H1 (cell line): ENCODE results near the gene VWA5A. TPM values are rescaled to one million over a fixed set of nuclear protein-coding genes. Genes with fewer than 3 reads are reported as not detected.

Source experiments
- CTCF ChIA-PET: fragments of 300-600 bp; sonication (Branson Sonifier 250); formaldehyde crosslinking; loops from one replicate; lab custom pipeline; 2021; ENCODE audit not compliant: partially characterized antibody; lab: Charles Lee
- POLR2A ChIA-PET: fragments of 300-600 bp; sonication (Branson Sonifier 250); formaldehyde crosslinking; loops from one replicate; lab custom pipeline; 2021; ENCODE audit warnings: inconsistent platforms; ENCODE audit not compliant: partially characterized antibody; lab: Charles Lee
- DNase-seq, 2 experiments: peaks; one replicate each; pipeline versions ENCODE4 v3.0.0 to v3.0.0-alpha.2; 2010 to 2022; ENCODE audit warnings: low spot score in 2 of 2, low read depth in 1 of 2, mixed read lengths in 1 of 2
- FAIRE-seq: peaks from 2 replicates; lab custom pipeline; 2011; peaks lifted over from hg19 to GRCh38; lab: Jason Lieb, UNC
- H2AFZ ChIP-seq: 2 replicates; pipeline ENCODE4 v1.8.1; 2012; ENCODE audit warnings: low read length, inconsistent platforms
- H2AK5ac ChIP-seq: 2 replicates; pipeline ENCODE4 v1.6.1; 2013; ENCODE audit warnings: low read depth, low read length
- H2BK120ac ChIP-seq: replicated peaks from 2 replicates; pipeline ENCODE3; 2013; ENCODE audit warnings: low read depth, low read length, inconsistent platforms
- H2BK12ac ChIP-seq: 2 replicates; pipeline ENCODE4 v1.6.1; 2013; ENCODE audit warnings: low read depth, low read length
- H2BK15ac ChIP-seq: 2 replicates; pipeline ENCODE4 v1.6.1; 2013; ENCODE audit warnings: low read length
- H2BK20ac ChIP-seq: 2 replicates; pipeline ENCODE4 v1.6.1; 2013; ENCODE audit warnings: low read length
- H2BK5ac ChIP-seq: 2 replicates; pipeline ENCODE4 v1.6.1; 2013; ENCODE audit warnings: low read depth, low read length
- H3K14ac ChIP-seq: 2 replicates; pipeline ENCODE4 v1.6.1; 2013; ENCODE audit warnings: inconsistent platforms; ENCODE audit not compliant: insufficient read length
- H3K18ac ChIP-seq: 2 replicates; pipeline ENCODE4 v1.6.1; 2013; ENCODE audit warnings: low read length; ENCODE audit errors: extremely low read depth
- H3K23ac ChIP-seq: 2 replicates; pipeline ENCODE4 v1.6.1; 2013; ENCODE audit warnings: inconsistent platforms; ENCODE audit not compliant: insufficient read length
- H3K23me2 ChIP-seq: 2 replicates; pipeline ENCODE4 v1.6.1; 2013; ENCODE audit warnings: low read depth, low read length
- H3K27ac ChIP-seq: 2 replicates; pipeline ENCODE4 v1.6.1; 2011; ENCODE audit warnings: low read depth, low read length, inconsistent platforms
- H3K27me3 ChIP-seq, 4 experiments: replicated peaks in 1 of 4; 1 replicate in 1 of 4; 2 replicates in 3 of 4; pipeline versions ENCODE4 v1.6.1 to v1.8.1; 2011 to 2013; ENCODE audit warnings: low read length in 3 of 4, mild to moderate bottlenecking in 3 of 4, inconsistent platforms in 2 of 4, mixed read lengths in 2 of 4, moderate library complexity in 1 of 4; ENCODE audit not compliant: control insufficient read depth in 3 of 4, insufficient read depth in 3 of 4; ENCODE audit errors: extremely low read depth in 1 of 4
- H3K36me3 ChIP-seq, 4 experiments: 2 replicates each; pipeline versions ENCODE4 v1.6.1 to v1.8.1; 2011 to 2013; ENCODE audit warnings: mild to moderate bottlenecking in 4 of 4, low read length in 3 of 4, moderate library complexity in 2 of 4, control low read depth in 1 of 4, inconsistent platforms in 1 of 4; ENCODE audit not compliant: insufficient read depth in 4 of 4, control insufficient read depth in 2 of 4
- H3K4ac ChIP-seq: replicated peaks from 2 replicates; pipeline ENCODE3; 2013; ENCODE audit warnings: low read length, low read depth, mixed read lengths, inconsistent platforms; ENCODE audit not compliant: insufficient read length
- H3K4me1 ChIP-seq, 4 experiments: replicated peaks in 1 of 4; 1 replicate in 1 of 4; 2 replicates in 3 of 4; pipeline versions ENCODE4 v1.6.1 to v1.8.1; 2011 to 2013; ENCODE audit warnings: low read length in 3 of 4, inconsistent platforms in 2 of 4, mixed read lengths in 1 of 4; ENCODE audit not compliant: insufficient read depth in 4 of 4, control insufficient read depth in 3 of 4
- H3K4me2 ChIP-seq, 2 experiments: 2 replicates each; pipeline versions ENCODE4 v1.6.1 to v1.8.1; 2011 to 2013; ENCODE audit warnings: low read depth in 2 of 2, low read length in 2 of 2, control low read depth in 1 of 2, inconsistent platforms in 1 of 2, mild to moderate bottlenecking in 1 of 2; ENCODE audit not compliant: insufficient read depth in 1 of 2
- H3K4me3 ChIP-seq, 4 experiments: fragments of 200-600, 300-600 bp in 1 of 4; sonication (generic), shearing (Covaris generic), sonication (Bioruptor Twin) in 1 of 4; 2 replicates each; pipeline versions ENCODE4 v1.5.1 to v1.8.1; 2011 to 2016; ENCODE audit warnings: low read length in 4 of 4, low read depth in 3 of 4, control low read depth in 2 of 4, inconsistent platforms in 2 of 4, mild to moderate bottlenecking in 2 of 4, mixed read lengths in 1 of 4, moderate library complexity in 1 of 4; ENCODE audit not compliant: insufficient read depth in 2 of 4; ENCODE audit errors: extremely low read depth in 1 of 4
- H3K56ac ChIP-seq: replicated peaks from 2 replicates; pipeline ENCODE3; 2013; ENCODE audit warnings: low read depth, mild to moderate bottlenecking, mixed read lengths, low read length, inconsistent platforms; ENCODE audit not compliant: insufficient read length
- H3K79me1 ChIP-seq: 2 replicates; pipeline ENCODE4 v1.6.1; 2013; ENCODE audit warnings: low read depth, low read length, control low read depth
- H3K79me2 ChIP-seq, 2 experiments: 2 replicates each; pipeline versions ENCODE4 v1.6.1 to v1.8.1; 2012 to 2013; ENCODE audit warnings: low read length in 2 of 2, mild to moderate bottlenecking in 2 of 2, inconsistent platforms in 1 of 2; ENCODE audit not compliant: insufficient read depth in 2 of 2, control insufficient read depth in 1 of 2
- H3K9ac ChIP-seq, 4 experiments: replicated peaks in 1 of 4; 1 replicate in 1 of 4; 2 replicates in 3 of 4; pipeline versions ENCODE4 v1.6.1 to v1.8.1; 2011 to 2013; ENCODE audit warnings: low read depth in 3 of 4, low read length in 3 of 4, control low read depth in 2 of 4, mild to moderate bottlenecking in 2 of 4, moderate library complexity in 2 of 4, inconsistent platforms in 1 of 4; ENCODE audit errors: extremely low read depth in 1 of 4
- H3K9me3 ChIP-seq, 2 experiments: 2 replicates each; pipeline versions ENCODE4 v1.6.1 to v1.8.1; 2012 to 2013; ENCODE audit warnings: mild to moderate bottlenecking in 2 of 2, moderate library complexity in 2 of 2, control low read depth in 1 of 2, inconsistent platforms in 1 of 2, low read depth in 1 of 2, low read length in 1 of 2, mixed read lengths in 1 of 2; ENCODE audit not compliant: insufficient read depth in 2 of 2
- H4K20me1 ChIP-seq, 2 experiments: replicated peaks in 1 of 2; 2 replicates each; pipeline versions ENCODE3 to v1.8.1; 2011 to 2013; ENCODE audit warnings: inconsistent platforms in 2 of 2, low read length in 2 of 2, mild to moderate bottlenecking in 1 of 2; ENCODE audit not compliant: insufficient read depth in 2 of 2, control insufficient read depth in 1 of 2
- H4K5ac ChIP-seq: 2 replicates; pipeline ENCODE4 v1.6.1; 2013; ENCODE audit warnings: low read length, low read depth, mixed read lengths, inconsistent platforms; ENCODE audit not compliant: insufficient read length
- H4K8ac ChIP-seq: 2 replicates; pipeline ENCODE4 v1.8.0; 2013; ENCODE audit warnings: mild to moderate bottlenecking, moderate library complexity, low read length, inconsistent platforms; ENCODE audit not compliant: insufficient read depth; ENCODE audit errors: extremely low read depth
- H4K91ac ChIP-seq: replicated peaks from 2 replicates; pipeline ENCODE3; 2013; ENCODE audit warnings: low read length, mixed read lengths, inconsistent platforms; ENCODE audit not compliant: insufficient read length
- BACH1 ChIP-seq: IDR thresholded peaks from 2 replicates; pipeline ENCODE4 v1.6.1; 2012; ENCODE audit warnings: low read length, improper control_type of control experiment
- CBX8 ChIP-seq: fragments of 300-800, 300-1000 bp; sonication (generic); IDR thresholded peaks from 2 replicates; pipeline ENCODE4 v1.7.1; 2016; ENCODE audit warnings: low read depth, low read length, borderline replicate concordance
- CHD2 ChIP-seq: IDR thresholded peaks from 2 replicates; pipeline ENCODE4 v1.6.1; 2012; ENCODE audit warnings: low read length, improper control_type of control experiment
- WGBS, 2 experiments: shearing (Covaris generic) in 1 of 2; methylation state at CpG; one replicate each; pipeline versions ENCODE4 v1.1.6 to v1.1.7; 2013 to 2015; ENCODE audit warnings: low lambda C conversion rate in 2 of 2, mixed read lengths in 2 of 2, inconsistent platforms in 1 of 2, low coverage in 1 of 2, missing lambda C conversion rate in 1 of 2; ENCODE audit not compliant: insufficient replicate concordance in 2 of 2, insufficient coverage in 1 of 2, insufficient read length in 1 of 2; ENCODE audit errors: extremely low coverage in 1 of 2, missing lambda C conversion rate in 1 of 2; 5-methylcytosine and 5-hydroxymethylcytosine counted together
- polyA plus RNA-seq, 7 experiments: library from polyadenylated mRNA; depleted of rRNA in 3 of 7; stranded (reverse) in 5 of 7; unstranded in 2 of 7; fragments of >200 nt in 5 of 7; fragments of 200-250 nt in 2 of 7; gene quantifications; 1 replicate in 5 of 7; 2 replicates in 1 of 7; 4 replicates in 1 of 7; pipeline versions ENCODE4 v1.2.1 to v1.2.3, GENCODE V29; 2011 to 2013; ENCODE audit warnings: missing spikeins in 2 of 7, mixed read lengths in 2 of 7
- total RNA-seq: library from RNA; stranded (reverse); fragmentation: NEBNext Ultra II Directional; extraction: Animal tissue kit (Norgen Biotek cat#: 25700); gene quantifications from 2 replicates; pipeline ENCODE4 v1.2.1, GENCODE V29; 2021

The VWA5A gene
- total and polyA plus RNA-seq, 2 of the 8 experiments (the other 6 are each of a cell fraction or from before 2014, with no cell fraction given): 12.5 to 20.4 TPM

- CTCF ChIA-PET: interaction anchor here (0.7 to 1.1 kb wide), 2 partner anchors 9 to 200 kb away, joined by 3 to 4 read pairs; no protein-coding TSS in a partner anchor
- no peak overlapping the region for H3K56ac ChIP-seq
- H2AK5ac ChIP-seq: no peak overlapping the region
- no peak overlapping the region for H2BK5ac ChIP-seq
- H2BK15ac ChIP-seq: no peak overlapping the region
- H3K18ac ChIP-seq: no peak overlapping the region
- TF ChIP-seq BACH1 (no peak), CHD2 (no peak), CBX8 (no peak)
- no peaks in the 10 kb centered on the region for H3K9me3 ChIP-seq
- H3K4me3 ChIP-seq: no peak overlapping the region
- no peaks in the 10 kb centered on the region for H3K79me2 ChIP-seq
- no peak overlapping the region for H3K23ac ChIP-seq
- H3K4me2 ChIP-seq: no peak overlapping the region
- WGBS, 2 experiments: 100% methylated on average over 1 of the region's 1 CpG; no CpG with 5 or more reads in 1 of the 2 experiments
- no peaks in the 10 kb centered on the region for H3K36me3 ChIP-seq
- no peak overlapping the region for H3K4ac ChIP-seq
- H2BK12ac ChIP-seq: no peak overlapping the region
- no peak overlapping the region for H3K27ac ChIP-seq
- no peaks in the 10 kb centered on the region for H4K20me1 ChIP-seq
- no peak overlapping the region for H3K14ac ChIP-seq
- peaks cover 0 to 3% (median 0%) of the 10 kb centered on the region in 4 experiments; a peak in 1 of 7 replicates for H3K4me1 ChIP-seq
- no peak overlapping the region for H3K9ac ChIP-seq
- POLR2A ChIA-PET: interaction anchor here (1.4 kb wide), 1 partner anchor 38 kb away, joined by 4 read pairs; the partner anchor contains the start of gene VWA5A
- no peaks in the 10 kb centered on the region for H3K23me2 ChIP-seq
- no peak overlapping the region for H2BK20ac ChIP-seq
- H2AFZ ChIP-seq: no peak overlapping the region
- DNase-seq (no peak), FAIRE-seq (no peak)
- no peak overlapping the region for H2BK120ac ChIP-seq
- H4K91ac ChIP-seq: no peak overlapping the region
- no peaks in the 10 kb centered on the region for H3K79me1 ChIP-seq
- H4K8ac ChIP-seq: peak overlapping the region; percentile 16; the same call in 1 of the 2 replicates
- H3K27me3 ChIP-seq: no peaks in the 10 kb centered on the region
- H4K5ac ChIP-seq: no peak overlapping the region
Observed at GRCh38 chr11:124077266-124077665, 38.0 kb upstream of the VWA5A start.
